NT2/D1 (cell line): ENCODE measurements around the gene SMPDL3A.

Experiments used
- YY1 ChIP-seq: IDR thresholded peaks from 2 replicates; pipeline ENCODE4 v1.6.1; 2011; ENCODE audit not compliant: insufficient read length, insufficient read depth
- ZNF274 ChIP-seq: IDR thresholded peaks from 2 replicates; pipeline ENCODE4 v1.6.1; 2011; ENCODE audit warnings: mild to moderate bottlenecking, low read depth, low read length

GRCh38 chr6:122839906-122840305 lies 50.8 kb downstream of the SMPDL3A start:
- no peak for TF ChIP-seq ZNF274
- TF ChIP-seq YY1: no peak
